ENCODE measurements around the gene FAM169A.
"Not testable (repeated sequence)": the region's sequence is repeated elsewhere in the genome, so short reads cannot be mapped to it uniquely, and the experiment has no call there.

- TF ChIP-seq, protein P1, sequence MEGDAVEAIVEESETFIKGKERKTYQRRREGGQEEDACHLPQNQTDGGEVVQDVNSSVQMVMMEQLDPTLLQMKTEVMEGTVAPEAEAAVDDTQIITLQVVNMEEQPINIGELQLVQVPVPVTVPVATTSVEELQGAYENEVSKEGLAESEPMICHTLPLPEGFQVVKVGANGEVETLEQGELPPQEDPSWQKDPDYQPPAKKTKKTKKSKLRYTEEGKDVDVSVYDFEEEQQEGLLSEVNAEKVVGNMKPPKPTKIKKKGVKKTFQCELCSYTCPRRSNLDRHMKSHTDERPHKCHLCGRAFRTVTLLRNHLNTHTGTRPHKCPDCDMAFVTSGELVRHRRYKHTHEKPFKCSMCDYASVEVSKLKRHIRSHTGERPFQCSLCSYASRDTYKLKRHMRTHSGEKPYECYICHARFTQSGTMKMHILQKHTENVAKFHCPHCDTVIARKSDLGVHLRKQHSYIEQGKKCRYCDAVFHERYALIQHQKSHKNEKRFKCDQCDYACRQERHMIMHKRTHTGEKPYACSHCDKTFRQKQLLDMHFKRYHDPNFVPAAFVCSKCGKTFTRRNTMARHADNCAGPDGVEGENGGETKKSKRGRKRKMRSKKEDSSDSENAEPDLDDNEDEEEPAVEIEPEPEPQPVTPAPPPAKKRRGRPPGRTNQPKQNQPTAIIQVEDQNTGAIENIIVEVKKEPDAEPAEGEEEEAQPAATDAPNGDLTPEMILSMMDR (IDR thresholded peaks at IDR 0.05), result not testable (repeated sequence)
- TF ChIP-seq POLR2A (IDR thresholded peaks at IDR 0.05), result not testable (repeated sequence)
Observed at GRCh38 chr5:74791669-74792068, 74.5 kb downstream of the FAM169A start.

All from adrenal gland (tissue), 5 donors.